Prostate gland (tissue), 2 donors: ENCODE data around the gene RAB7A.

Experiments
- POLR2A ChIP-seq: fragments of 450-650 bp; IDR thresholded peaks from one replicate; pipeline ENCODE4 v1.6.1; 2016; ENCODE audit warnings: antibody characterized with exemption, mild to moderate bottlenecking
- TF ChIP-seq, protein P1 (sequence below), 4 experiments: fragments of 200-600 bp in 2 of 4; fragments of 450-650 bp in 2 of 4; sonication (generic) in 2 of 4; IDR thresholded peaks; 1 replicate in 3 of 4; 2 replicates in 1 of 4; pipeline ENCODE4 v1.5.1; 2016 to 2019; ENCODE audit warnings: antibody characterized with exemption in 4 of 4, mild to moderate bottlenecking in 2 of 4, moderate library complexity in 2 of 4

DNA sequence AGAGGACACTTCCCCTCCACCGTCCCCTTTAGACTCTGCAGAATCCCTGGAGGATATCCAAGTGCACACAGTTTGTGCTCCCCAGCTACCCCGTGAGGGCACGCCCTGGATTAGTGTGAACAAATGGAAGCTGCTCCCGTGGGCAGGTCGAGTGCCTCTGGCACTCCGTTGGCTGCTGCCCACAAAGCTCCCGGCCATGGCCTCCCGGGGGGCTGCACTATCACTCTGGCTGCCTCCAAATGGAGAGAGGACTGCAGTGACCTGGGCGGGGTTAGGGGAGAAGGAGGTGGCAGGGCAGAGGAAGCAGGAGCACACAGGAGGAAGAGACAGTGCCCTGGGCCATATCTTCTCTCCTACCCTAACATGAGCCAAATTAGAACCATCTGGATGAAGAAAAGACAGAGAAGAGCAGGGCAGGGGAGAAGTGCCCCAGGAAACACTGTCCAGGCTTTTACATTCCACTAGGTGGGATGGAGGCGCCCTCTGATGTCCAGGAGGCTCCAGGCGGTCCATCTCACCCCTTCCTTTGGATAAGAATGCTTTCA is 124.0 kb downstream of the RAB7A start:
- TF ChIP-seq, protein P1, sequence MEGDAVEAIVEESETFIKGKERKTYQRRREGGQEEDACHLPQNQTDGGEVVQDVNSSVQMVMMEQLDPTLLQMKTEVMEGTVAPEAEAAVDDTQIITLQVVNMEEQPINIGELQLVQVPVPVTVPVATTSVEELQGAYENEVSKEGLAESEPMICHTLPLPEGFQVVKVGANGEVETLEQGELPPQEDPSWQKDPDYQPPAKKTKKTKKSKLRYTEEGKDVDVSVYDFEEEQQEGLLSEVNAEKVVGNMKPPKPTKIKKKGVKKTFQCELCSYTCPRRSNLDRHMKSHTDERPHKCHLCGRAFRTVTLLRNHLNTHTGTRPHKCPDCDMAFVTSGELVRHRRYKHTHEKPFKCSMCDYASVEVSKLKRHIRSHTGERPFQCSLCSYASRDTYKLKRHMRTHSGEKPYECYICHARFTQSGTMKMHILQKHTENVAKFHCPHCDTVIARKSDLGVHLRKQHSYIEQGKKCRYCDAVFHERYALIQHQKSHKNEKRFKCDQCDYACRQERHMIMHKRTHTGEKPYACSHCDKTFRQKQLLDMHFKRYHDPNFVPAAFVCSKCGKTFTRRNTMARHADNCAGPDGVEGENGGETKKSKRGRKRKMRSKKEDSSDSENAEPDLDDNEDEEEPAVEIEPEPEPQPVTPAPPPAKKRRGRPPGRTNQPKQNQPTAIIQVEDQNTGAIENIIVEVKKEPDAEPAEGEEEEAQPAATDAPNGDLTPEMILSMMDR (IDR thresholded peaks at IDR 0.05) = no peak
- TF ChIP-seq POLR2A = no peak
